SU-DHL-6 (cell line): ENCODE results near the gene SESTD1.

Source experiments
- H2AFZ ChIP-seq: fragments of 200-600 bp; sonication (generic); 2 replicates; pipeline ENCODE4 v1.6.1; 2014; ENCODE audit warnings: low read depth, mild to moderate bottlenecking, moderate library complexity, mixed read lengths, antibody characterized with exemption, low read length; ENCODE audit not compliant: severe bottlenecking
- H3F3A ChIP-seq: fragments of 200-600 bp; shearing (Covaris generic); 2 replicates; pipeline ENCODE4 v1.6.0; 2016; ENCODE audit warnings: antibody characterized with exemption, mild to moderate bottlenecking; ENCODE audit not compliant: insufficient read depth
- H3K27ac ChIP-seq: fragments of 200-600 bp; sonication (generic); 2 replicates; pipeline ENCODE4 v1.5.1; 2016; ENCODE audit warnings: low read depth, mild to moderate bottlenecking, low read length, moderate library complexity, mixed read lengths
- H3K27me3 ChIP-seq: fragments of 200-600 bp; sonication (generic), shearing (Covaris generic); 2 replicates; pipeline ENCODE4 v1.6.0; 2014; ENCODE audit warnings: mild to moderate bottlenecking, low read length
- H3K36me3 ChIP-seq: fragments of 200-600 bp; sonication (generic); 2 replicates; pipeline ENCODE4 v1.6.1; 2014; ENCODE audit warnings: mild to moderate bottlenecking, low read length, mixed read lengths
- H3K4me2 ChIP-seq: fragments of 300-600, 200-600 bp; shearing (Covaris generic), sonication (generic); 2 replicates; pipeline ENCODE4 v1.6.0; 2014; ENCODE audit warnings: low read length, low read depth, mild to moderate bottlenecking; ENCODE audit not compliant: poor library complexity, severe bottlenecking
- H3K4me3 ChIP-seq: fragments of 200-600 bp; sonication (generic); 2 replicates; pipeline ENCODE4 v1.5.1; 2014; ENCODE audit warnings: antibody characterized with exemption, low read length, mild to moderate bottlenecking, mixed read lengths; ENCODE audit not compliant: insufficient read depth, poor library complexity, severe bottlenecking
- H3K79me2 ChIP-seq: fragments of 200-600 bp; sonication (generic); 2 replicates; pipeline ENCODE4 v1.6.1; 2014; ENCODE audit warnings: mild to moderate bottlenecking, low read length, moderate library complexity; ENCODE audit not compliant: insufficient read depth
- H3K9ac ChIP-seq: fragments of 200-600 bp; sonication (generic); 2 replicates; pipeline ENCODE4 v1.7.0; 2014; ENCODE audit warnings: mild to moderate bottlenecking, low read length
- H3K9me2 ChIP-seq: fragments of 200-600 bp; sonication (generic); replicated peaks from 2 replicates; pipeline ENCODE4 v1.6.1; 2014; ENCODE audit warnings: low read length; ENCODE audit not compliant: insufficient read depth
- H3K9me3 ChIP-seq: fragments of 200-600 bp; sonication (generic); 2 replicates; pipeline ENCODE4 v1.6.1; 2014; ENCODE audit warnings: low read length, mixed read lengths; ENCODE audit not compliant: insufficient read depth
- H4K20me1 ChIP-seq: fragments of 200-600 bp; sonication (generic); 2 replicates; pipeline ENCODE4 v1.6.1; 2014; ENCODE audit warnings: low read depth, mild to moderate bottlenecking, antibody characterized with exemption, low read length, moderate library complexity, mixed read lengths
- EZH2phosphoT487 ChIP-seq: fragments of 200-600 bp; sonication (generic), shearing (Covaris generic); conservative IDR thresholded peaks from 2 replicates; pipeline ENCODE4 v1.6.1; 2018; ENCODE audit warnings: mild to moderate bottlenecking, antibody characterized with exemption, low read length, moderate library complexity, mixed read lengths
- TF ChIP-seq, protein P1 (sequence below): fragments of 200-600 bp; sonication (generic); IDR thresholded peaks from one replicate; pipeline ENCODE4 v1.5.1; 2017; ENCODE audit warnings: antibody characterized with exemption, mild to moderate bottlenecking, low read length, moderate library complexity; ENCODE audit not compliant: insufficient read depth, poor library complexity, severe bottlenecking

The SESTD1 gene

DNA sequence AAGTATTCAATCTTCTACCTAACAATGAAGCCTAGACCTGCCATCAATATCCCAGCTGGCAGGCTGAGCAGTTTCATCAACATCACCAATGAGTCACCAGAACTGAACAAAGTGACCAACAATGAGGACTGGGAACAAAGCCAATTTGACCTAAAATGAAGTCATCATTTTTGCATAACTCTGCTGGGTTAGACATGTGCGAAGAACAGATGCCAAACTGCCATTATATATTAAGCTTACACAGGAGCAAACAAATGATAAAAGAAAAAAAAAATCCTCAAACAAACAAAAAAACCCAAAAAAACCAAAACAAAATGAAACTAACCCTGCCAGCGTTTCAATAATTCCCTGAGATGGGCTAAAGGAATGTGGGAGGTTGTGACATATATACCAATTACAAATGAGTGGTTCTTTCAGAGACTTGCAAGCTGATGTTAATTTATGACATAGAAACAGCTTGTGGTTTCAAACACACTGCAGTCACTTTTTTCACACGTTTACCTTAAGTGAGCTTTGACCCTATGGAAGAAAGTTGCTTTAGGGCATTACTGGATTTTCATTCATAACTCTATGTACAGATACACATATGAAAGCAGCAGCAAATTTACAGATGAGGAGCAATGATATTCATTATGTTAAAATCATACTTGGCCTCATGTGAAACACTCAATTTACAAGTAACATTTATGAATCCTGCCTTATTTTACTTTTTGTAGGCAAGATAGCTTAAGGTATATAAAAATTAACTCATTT is 157.8 kb downstream of the SESTD1 start:
- Histone ChIP-seq H3K27ac (no peak overlapping the region), H4K20me1 (no peaks in the 10 kb centered on the region), H3K9me3 (no peaks in the 10 kb centered on the region), H3K36me3 (no peaks in the 10 kb centered on the region), H3K79me2 (no peaks in the 10 kb centered on the region), H3K9ac (no peak overlapping the region), H3K4me2 (no peak overlapping the region), H3K4me3 (no peak overlapping the region), H2AFZ (no peak overlapping the region), H3F3A (no peaks in the 10 kb centered on the region), H3K9me2 (no peaks in the 10 kb centered on the region), H3K27me3 (no peaks in the 10 kb centered on the region)
- no peak for TF ChIP-seq EZH2phosphoT487
- TF ChIP-seq, protein P1, sequence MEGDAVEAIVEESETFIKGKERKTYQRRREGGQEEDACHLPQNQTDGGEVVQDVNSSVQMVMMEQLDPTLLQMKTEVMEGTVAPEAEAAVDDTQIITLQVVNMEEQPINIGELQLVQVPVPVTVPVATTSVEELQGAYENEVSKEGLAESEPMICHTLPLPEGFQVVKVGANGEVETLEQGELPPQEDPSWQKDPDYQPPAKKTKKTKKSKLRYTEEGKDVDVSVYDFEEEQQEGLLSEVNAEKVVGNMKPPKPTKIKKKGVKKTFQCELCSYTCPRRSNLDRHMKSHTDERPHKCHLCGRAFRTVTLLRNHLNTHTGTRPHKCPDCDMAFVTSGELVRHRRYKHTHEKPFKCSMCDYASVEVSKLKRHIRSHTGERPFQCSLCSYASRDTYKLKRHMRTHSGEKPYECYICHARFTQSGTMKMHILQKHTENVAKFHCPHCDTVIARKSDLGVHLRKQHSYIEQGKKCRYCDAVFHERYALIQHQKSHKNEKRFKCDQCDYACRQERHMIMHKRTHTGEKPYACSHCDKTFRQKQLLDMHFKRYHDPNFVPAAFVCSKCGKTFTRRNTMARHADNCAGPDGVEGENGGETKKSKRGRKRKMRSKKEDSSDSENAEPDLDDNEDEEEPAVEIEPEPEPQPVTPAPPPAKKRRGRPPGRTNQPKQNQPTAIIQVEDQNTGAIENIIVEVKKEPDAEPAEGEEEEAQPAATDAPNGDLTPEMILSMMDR = no peak

DNA sequence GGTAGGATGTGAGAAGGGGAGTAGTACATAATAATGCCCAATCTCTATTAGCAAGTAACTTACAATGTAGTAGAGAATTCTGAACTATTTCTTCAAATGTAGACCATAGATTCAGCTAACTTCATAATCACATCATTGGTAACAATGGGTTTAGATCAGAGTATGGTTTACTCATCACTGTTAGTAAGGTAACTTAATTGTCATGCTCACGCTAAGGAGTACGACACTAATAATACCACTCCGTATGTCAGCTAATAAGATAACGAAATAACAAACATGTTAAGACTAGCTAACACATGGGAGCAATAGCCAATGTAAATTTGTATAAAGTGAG is 158.3 kb downstream of the SESTD1 start:
- TF ChIP-seq, protein P1 = no peak
- TF ChIP-seq EZH2phosphoT487 = no peak
- no peaks in the 10 kb centered on the region for H3K9me2 ChIP-seq
- H4K20me1 ChIP-seq = no peaks in the 10 kb centered on the region
- no peaks in the 10 kb centered on the region for H3K27me3 ChIP-seq
- H3F3A ChIP-seq = no peaks in the 10 kb centered on the region
- no peak overlapping the region for H3K27ac ChIP-seq
- H3K4me3 ChIP-seq = no peak overlapping the region
- no peak overlapping the region for H3K9ac ChIP-seq
- no peaks in the 10 kb centered on the region for H3K36me3 ChIP-seq
- H3K4me2 ChIP-seq = no peak overlapping the region
- H2AFZ ChIP-seq = no peak overlapping the region
- H3K79me2 ChIP-seq = no peaks in the 10 kb centered on the region
- no peaks in the 10 kb centered on the region for H3K9me3 ChIP-seq

DNA sequence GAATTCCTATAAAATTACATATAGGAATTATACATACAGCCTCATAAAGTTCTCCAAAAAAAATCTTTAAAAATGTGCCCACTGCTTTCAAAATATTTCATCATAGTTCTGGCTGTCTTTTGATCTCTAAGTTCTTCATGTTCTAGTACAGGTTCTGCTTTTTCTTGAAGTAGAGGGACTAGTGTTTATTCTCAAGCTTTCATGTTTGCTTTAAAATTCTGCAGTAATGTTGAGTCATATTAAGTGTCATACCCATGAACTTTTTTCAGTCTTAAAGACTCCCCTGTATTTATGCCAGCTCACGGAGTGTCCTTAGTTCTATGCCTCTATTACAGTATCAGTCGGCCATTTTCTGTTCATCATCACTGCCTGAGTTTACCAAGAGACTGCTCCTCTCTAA is 159.9 kb downstream of the SESTD1 start:
- Histone ChIP-seq H3K9me2 (no peaks in the 10 kb centered on the region), H2AFZ (no peak overlapping the region), H3F3A (no peaks in the 10 kb centered on the region), H3K9ac (no peak overlapping the region), H3K36me3 (no peaks in the 10 kb centered on the region), H3K27me3 (no peaks in the 10 kb centered on the region), H3K79me2 (no peaks in the 10 kb centered on the region), H4K20me1 (no peaks in the 10 kb centered on the region), H3K4me3 (no peak overlapping the region), H3K9me3 (no peaks in the 10 kb centered on the region), H3K27ac (no peak overlapping the region), H3K4me2 (no peak overlapping the region)
- TF ChIP-seq, protein P1 = no peak
- no peak for TF ChIP-seq EZH2phosphoT487
